Progenitor cell of endocrine pancreas (in vitro differentiated cells): ENCODE data around the gene TSPAN2. TPM values are rescaled to one million over a fixed set of nuclear protein-coding genes. Genes with fewer than 3 reads are reported as not detected.

Experiments
- DNase-seq: peaks from one replicate; pipeline ENCODE4 v3.0.0; 2021; ENCODE audit warnings: low spot score; ENCODE audit not compliant: unreplicated experiment
- H3K27ac Mint-ChIP-seq: 2 replicates; pipeline ENCODE4 v1.8.0; 2021; ENCODE audit warnings: mild to moderate bottlenecking, moderate library complexity, mixed read lengths
- H3K27me3 Mint-ChIP-seq: 2 replicates; pipeline ENCODE4 v1.8.0; 2021; ENCODE audit warnings: mixed read lengths
- H3K36me3 Mint-ChIP-seq: 2 replicates; pipeline ENCODE4 v1.8.0; 2022; ENCODE audit warnings: mixed read lengths; ENCODE audit not compliant: insufficient read depth
- H3K4me1 Mint-ChIP-seq: 2 replicates; pipeline ENCODE4 v1.8.0; 2021; ENCODE audit warnings: low read depth, mixed read lengths
- H3K4me3 Mint-ChIP-seq: 2 replicates; pipeline ENCODE4 v1.8.0; 2021; ENCODE audit warnings: low read depth, mild to moderate bottlenecking, moderate library complexity, mixed read lengths
- H3K9me3 Mint-ChIP-seq: 2 replicates; pipeline ENCODE4 v1.8.0; 2021; ENCODE audit warnings: low read depth, mixed read lengths
- total RNA-seq: library from RNA; stranded (reverse); gene quantifications from 2 replicates; pipeline ENCODE4 v1.2.1, GENCODE V29; 2021
- TF ChIP-seq, protein P1 (sequence below): fragments of 200-600 bp; sonication (generic); IDR thresholded peaks from one replicate; pipeline ENCODE4 v1.5.0; 2021; ENCODE audit warnings: antibody characterized with exemption, mild to moderate bottlenecking; ENCODE audit not compliant: unreplicated experiment

Gene TSPAN2
- total RNA-seq, 1 donor from 2014 or later = 22.5 TPM

DNA sequence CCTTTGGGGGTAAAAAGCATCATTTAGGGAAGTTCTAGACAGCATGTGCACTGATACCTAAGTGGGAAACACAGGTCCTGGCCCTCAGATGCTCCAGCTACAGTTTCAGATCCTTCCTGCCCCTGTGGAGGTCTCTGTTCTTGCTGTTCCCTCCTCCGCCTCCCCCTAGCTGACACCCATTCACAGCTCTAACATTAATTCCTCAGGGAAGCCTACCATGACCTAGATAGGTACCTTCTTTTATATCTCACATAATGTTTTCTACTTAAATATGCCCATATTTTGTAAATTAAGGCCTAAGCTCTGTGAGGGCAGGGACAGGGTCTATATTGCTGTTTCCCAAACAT lies 11.3 kb downstream of the TSPAN2 start:
- Mint-ChIP-seq H3K4me1 (peaks cover 3% of the 10 kb centered on the region), H3K9me3 (no peaks in the 10 kb centered on the region), H3K36me3 (peaks cover 2% of the 10 kb centered on the region), H3K27ac (no peak overlapping the region), H3K4me3 (no peak overlapping the region), H3K27me3 (no peaks in the 10 kb centered on the region)
- TF ChIP-seq, protein P1, sequence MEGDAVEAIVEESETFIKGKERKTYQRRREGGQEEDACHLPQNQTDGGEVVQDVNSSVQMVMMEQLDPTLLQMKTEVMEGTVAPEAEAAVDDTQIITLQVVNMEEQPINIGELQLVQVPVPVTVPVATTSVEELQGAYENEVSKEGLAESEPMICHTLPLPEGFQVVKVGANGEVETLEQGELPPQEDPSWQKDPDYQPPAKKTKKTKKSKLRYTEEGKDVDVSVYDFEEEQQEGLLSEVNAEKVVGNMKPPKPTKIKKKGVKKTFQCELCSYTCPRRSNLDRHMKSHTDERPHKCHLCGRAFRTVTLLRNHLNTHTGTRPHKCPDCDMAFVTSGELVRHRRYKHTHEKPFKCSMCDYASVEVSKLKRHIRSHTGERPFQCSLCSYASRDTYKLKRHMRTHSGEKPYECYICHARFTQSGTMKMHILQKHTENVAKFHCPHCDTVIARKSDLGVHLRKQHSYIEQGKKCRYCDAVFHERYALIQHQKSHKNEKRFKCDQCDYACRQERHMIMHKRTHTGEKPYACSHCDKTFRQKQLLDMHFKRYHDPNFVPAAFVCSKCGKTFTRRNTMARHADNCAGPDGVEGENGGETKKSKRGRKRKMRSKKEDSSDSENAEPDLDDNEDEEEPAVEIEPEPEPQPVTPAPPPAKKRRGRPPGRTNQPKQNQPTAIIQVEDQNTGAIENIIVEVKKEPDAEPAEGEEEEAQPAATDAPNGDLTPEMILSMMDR = no peak
- DNase-seq = no peak

DNA sequence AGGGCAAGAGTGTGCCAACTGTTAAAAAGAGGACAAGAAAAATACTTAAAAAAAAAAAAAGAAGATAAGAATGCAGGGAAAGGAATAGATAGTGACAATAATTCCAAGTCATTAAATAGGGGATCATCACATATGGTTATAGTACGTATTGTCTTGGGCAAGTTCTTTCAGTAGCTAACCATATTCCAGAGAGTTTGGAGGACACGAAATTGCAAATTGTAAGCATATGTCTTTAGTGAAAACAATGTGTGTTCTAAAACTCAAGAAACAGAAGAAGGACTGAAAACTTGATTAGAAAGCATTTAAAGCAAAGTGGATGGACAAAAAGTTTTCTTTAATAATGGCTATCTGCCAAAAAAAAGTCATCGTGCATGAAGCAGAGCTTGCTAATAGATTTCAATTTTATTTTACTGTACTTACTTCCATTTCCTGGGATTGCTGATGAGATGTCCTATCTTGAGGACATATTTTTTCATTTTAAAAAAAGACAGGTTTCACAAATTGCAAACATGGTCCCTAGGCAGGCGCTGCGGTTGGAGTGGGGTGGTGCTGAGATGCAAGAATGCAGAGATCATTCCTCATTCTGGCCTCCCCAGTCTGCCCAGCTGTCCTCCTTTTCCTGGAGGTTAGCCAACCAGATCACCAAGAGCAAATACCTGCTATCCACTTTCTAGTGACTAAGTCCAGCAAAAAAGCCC lies 11.9 kb downstream of the TSPAN2 start:
- H3K27ac Mint-ChIP-seq = no peak overlapping the region
- peaks cover 2% of the 10 kb centered on the region for H3K36me3 Mint-ChIP-seq
- peaks cover 3% of the 10 kb centered on the region for H3K4me1 Mint-ChIP-seq
- H3K4me3 Mint-ChIP-seq = no peak overlapping the region
- H3K9me3 Mint-ChIP-seq = no peaks in the 10 kb centered on the region
- no peak for DNase-seq
- H3K27me3 Mint-ChIP-seq = no peaks in the 10 kb centered on the region
- TF ChIP-seq, protein P1 = no peak

DNA sequence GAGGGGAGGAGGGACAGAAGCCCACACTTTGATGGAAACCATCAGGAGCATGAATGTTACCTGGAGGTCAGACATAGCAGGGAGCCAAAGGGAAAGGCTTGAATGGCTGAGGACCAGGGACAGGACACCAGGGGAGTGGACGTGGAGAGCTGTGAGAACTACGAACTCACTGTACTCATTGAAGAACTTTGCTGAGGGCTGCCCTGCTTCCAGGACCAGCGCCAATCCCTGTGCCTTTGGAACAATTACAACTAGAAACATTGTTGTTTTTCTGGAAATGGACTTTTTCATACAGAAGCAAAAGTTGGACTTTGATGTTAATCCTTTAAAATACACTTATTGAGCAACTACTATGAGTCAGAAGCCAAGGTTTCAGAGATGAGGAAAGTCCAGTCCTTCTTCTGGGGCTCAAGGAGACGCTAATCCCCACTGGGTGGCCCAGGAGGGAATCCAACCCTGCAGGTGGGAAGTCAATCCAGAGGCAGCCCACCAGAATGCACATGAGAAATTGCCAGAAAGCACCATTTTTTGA lies 12.9 kb downstream of the TSPAN2 start:
- Mint-ChIP-seq H3K9me3 (no peaks in the 10 kb centered on the region), H3K4me1 (peaks cover 3% of the 10 kb centered on the region), H3K36me3 (peaks cover 2% of the 10 kb centered on the region), H3K4me3 (no peak overlapping the region), H3K27ac (no peak overlapping the region), H3K27me3 (no peaks in the 10 kb centered on the region)
- no peak for DNase-seq
- TF ChIP-seq, protein P1 = no peak

DNA sequence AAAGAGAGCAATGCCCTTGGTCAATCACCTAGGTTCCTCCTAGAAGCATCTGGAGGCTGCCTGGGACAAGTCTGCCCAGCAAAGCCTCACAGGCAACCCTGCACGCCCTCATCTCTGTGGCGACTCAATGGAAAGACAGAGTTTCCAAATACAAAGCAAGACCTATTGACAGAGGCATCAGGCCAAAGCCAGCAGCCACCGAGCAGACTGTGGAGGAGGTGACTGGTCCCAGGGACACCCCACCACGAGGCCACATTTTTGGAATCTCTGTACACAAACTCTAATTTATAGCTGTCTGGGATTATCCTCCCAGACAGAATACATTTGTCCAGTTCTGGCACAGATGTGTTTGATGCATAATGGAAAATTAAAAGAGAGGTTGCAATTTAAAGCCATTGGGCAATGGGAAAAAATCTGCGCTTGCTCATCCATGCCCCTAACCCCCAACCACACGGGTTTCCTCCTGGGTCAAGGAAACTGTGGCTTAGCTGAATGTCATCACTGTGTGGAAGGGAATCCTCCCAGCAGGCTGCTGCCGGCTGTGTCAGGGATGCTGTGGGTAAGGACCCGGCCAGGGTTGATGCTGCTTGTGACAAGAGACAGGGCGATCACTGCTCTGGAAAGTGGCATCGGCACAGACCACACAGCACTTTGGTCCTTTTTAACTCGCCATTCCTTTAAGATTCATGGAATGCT lies 14.3 kb downstream of the TSPAN2 start:
- no peaks in the 10 kb centered on the region for H3K9me3 Mint-ChIP-seq
- TF ChIP-seq, protein P1 = no peak
- H3K36me3 Mint-ChIP-seq = peaks cover 2% of the 10 kb centered on the region
- H3K27ac Mint-ChIP-seq = no peak overlapping the region
- H3K4me3 Mint-ChIP-seq = no peak overlapping the region
- peaks cover 9% of the 10 kb centered on the region for H3K4me1 Mint-ChIP-seq
- no peaks in the 10 kb centered on the region for H3K27me3 Mint-ChIP-seq
- no peak for DNase-seq

DNA sequence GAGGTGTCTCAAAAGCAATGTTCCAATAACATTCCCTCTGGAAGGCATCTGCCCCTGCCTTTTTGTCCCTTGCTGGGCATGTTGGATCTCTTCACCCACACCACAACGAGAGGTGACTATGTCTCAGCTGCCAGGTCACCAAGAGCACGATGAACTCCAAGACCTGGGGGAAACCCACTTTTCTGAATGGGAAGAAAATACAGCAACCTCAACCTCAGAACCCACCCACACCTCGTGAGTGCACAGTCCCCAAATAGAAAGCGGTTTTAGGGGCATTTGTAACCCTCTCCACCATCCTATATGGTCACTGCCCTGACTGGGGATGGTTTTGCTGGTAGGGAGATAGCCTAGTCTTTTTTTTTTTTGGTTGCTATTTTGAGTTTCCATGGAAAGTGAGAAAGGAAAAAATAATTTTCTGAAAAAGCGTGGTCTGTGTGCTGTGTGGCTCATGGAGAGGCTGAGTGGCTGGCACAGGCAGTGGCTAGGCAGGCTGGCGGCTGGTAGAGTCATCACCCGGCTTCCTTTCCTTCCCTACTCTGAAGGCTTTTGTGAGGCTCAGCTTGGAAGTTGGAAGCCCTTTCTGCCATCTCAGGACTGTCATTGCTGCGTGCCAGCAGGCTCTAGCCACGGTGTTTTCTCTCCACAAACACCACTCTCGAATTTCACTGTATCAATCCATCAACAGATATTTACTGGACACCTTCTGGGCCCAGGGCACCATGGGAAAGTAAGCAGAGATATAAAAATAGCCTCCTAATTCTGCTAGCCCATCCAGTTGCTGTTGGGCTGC lies 15.8 kb downstream of the TSPAN2 start:
- no peak overlapping the region for H3K27ac Mint-ChIP-seq
- H3K27me3 Mint-ChIP-seq = no peaks in the 10 kb centered on the region
- no peak for DNase-seq
- peaks cover 2% of the 10 kb centered on the region for H3K36me3 Mint-ChIP-seq
- TF ChIP-seq, protein P1 = no peak
- H3K4me3 Mint-ChIP-seq = no peak overlapping the region
- H3K4me1 Mint-ChIP-seq = peaks cover 17% of the 10 kb centered on the region
- no peaks in the 10 kb centered on the region for H3K9me3 Mint-ChIP-seq
